Stomach (tissue), 4 donors: ENCODE data around the gene SDK2.

Experiments used
- POLR2A ChIP-seq, 4 donors: fragments of 450-650 bp; IDR thresholded peaks; one replicate each; pipeline ENCODE4 v1.6.1; 2016; ENCODE audit warnings: antibody characterized with exemption in 4 of 4, control low read depth in 2 of 4, mild to moderate bottlenecking in 1 of 4, moderate library complexity in 1 of 4
- POLR2AphosphoS5 ChIP-seq, 3 donors: sonication (generic); formaldehyde crosslinking; IDR thresholded peaks; one replicate each; pipeline ENCODE4 v1.6.1; 2016; ENCODE audit warnings: antibody characterized with exemption in 3 of 3

- TF ChIP-seq POLR2A (IDR thresholded peaks at IDR 0.05) (no peak), POLR2AphosphoS5 (IDR thresholded peaks at IDR 0.05) (no peak)
Observed at GRCh38 chr17:73510981-73511718, 133.1 kb downstream of the SDK2 start.
